NCI-H526 (cell line): ENCODE data around the gene CRYAA.
"Not testable (repeated sequence)": the region's sequence is repeated elsewhere in the genome, so short reads cannot be mapped to it uniquely, and the experiment has no call there.

Source experiments
- DNase-seq, 2 experiments: peaks; one replicate each; lab custom pipeline; 2025; lab: John Stamatoyannopoulos, UW

Gene CRYAA

GRCh38 chr21:43177043-43177906 is 8.5 kb downstream of the CRYAA start:
- not testable (repeated sequence) for DNase-seq

GRCh38 chr21:43178175-43178826 is 9.5 kb downstream of the CRYAA start:
- not testable (repeated sequence) for DNase-seq

- not testable (repeated sequence) for DNase-seq
These were observed 12.2 kb downstream of the CRYAA start for GRCh38 chr21:43181033-43181432.

GRCh38 chr21:43187268-43187667 is 18.5 kb downstream of the CRYAA start:
- not testable (repeated sequence) for DNase-seq

- no peak for DNase-seq
These were observed 18.9 kb downstream of the CRYAA start for GRCh38 chr21:43187715-43188114.

- no peak for DNase-seq
These were observed 19.4 kb downstream of the CRYAA start for GRCh38 chr21:43188181-43188580.

GRCh38 chr21:43188592-43189210 is 19.9 kb downstream of the CRYAA start:
- DNase-seq: no peak

GRCh38 chr21:43189936-43190335 is 21.1 kb downstream of the CRYAA start:
- no peak for DNase-seq

- DNase-seq: no peak
These were observed 21.7 kb downstream of the CRYAA start for GRCh38 chr21:43190544-43190943.

- no peak for DNase-seq
These were observed 22.1 kb downstream of the CRYAA start for GRCh38 chr21:43190951-43191350.

- no peak for DNase-seq
These were observed 22.7 kb downstream of the CRYAA start for GRCh38 chr21:43191521-43191920.

- no peak for DNase-seq
These were observed 23.2 kb downstream of the CRYAA start for GRCh38 chr21:43191971-43192370.

- no peak for DNase-seq
These were observed 23.8 kb downstream of the CRYAA start for GRCh38 chr21:43192501-43193081.

GRCh38 chr21:43193088-43193650 is 24.4 kb downstream of the CRYAA start:
- no peak for DNase-seq

GRCh38 chr21:43193651-43194302 is 25.0 kb downstream of the CRYAA start:
- DNase-seq: peak in 1 of 2 experiments; percentile 24

- DNase-seq: no peak
These were observed 25.7 kb downstream of the CRYAA start for GRCh38 chr21:43194303-43195120.

GRCh38 chr21:43195121-43196021 is 26.6 kb downstream of the CRYAA start:
- no peak for DNase-seq

GRCh38 chr21:43196826-43197225 is 28.0 kb downstream of the CRYAA start:
- DNase-seq: peak in 1 of 2 experiments; percentile 66

GRCh38 chr21:43198376-43198775 is 29.6 kb downstream of the CRYAA start:
- DNase-seq: no peak

- no peak for DNase-seq
These were observed 32.7 kb downstream of the CRYAA start for GRCh38 chr21:43201491-43201890.
